GM19467 (cell line): ENCODE data around the gene SMIM38.

Experiments
- ATAC-seq: cut with Tn5 transposase; IDR thresholded peaks from one replicate; pipeline ENCODE4 v1.9.1; 2021; ENCODE audit warnings: mild to moderate bottlenecking, moderate library complexity; ENCODE audit not compliant: unreplicated experiment

The SMIM38 gene

GRCh38 chr11:69200331-69201065 is 44.8 kb downstream of the SMIM38 start:
- no peak for ATAC-seq

GRCh38 chr11:69201066-69201365 is 45.3 kb downstream of the SMIM38 start:
- ATAC-seq, result no peak

GRCh38 chr11:69201764-69202370 is 46.1 kb downstream of the SMIM38 start:
- ATAC-seq, result no peak

GRCh38 chr11:69202511-69203221 is 46.9 kb downstream of the SMIM38 start:
- ATAC-seq, result no peak

- ATAC-seq, result no peak
These were observed 47.6 kb downstream of the SMIM38 start for GRCh38 chr11:69203381-69203780.

GRCh38 chr11:69203901-69204245 is 48.1 kb downstream of the SMIM38 start:
- ATAC-seq, result no peak

GRCh38 chr11:69204246-69204940 is 48.7 kb downstream of the SMIM38 start:
- no peak for ATAC-seq

GRCh38 chr11:69204941-69205742 is 49.4 kb downstream of the SMIM38 start:
- no peak for ATAC-seq
